T-cell (primary cell): ENCODE data around the gene MSH5. TPM values are rescaled to one million over a fixed set of nuclear protein-coding genes. Genes with fewer than 3 reads are reported as not detected.

Experiments
- ATAC-seq, 4 experiments: fragments of 200-7000 bp in 3 of 4; fragments of 150-1000 bp in 1 of 4; cut with Tn5 transposase; replicated peaks in 1 of 4; 1 replicate in 3 of 4; 2 replicates in 1 of 4; pipeline ENCODE4 v1.10.0; 2021; ENCODE audit warnings: moderate library complexity in 3 of 4, mild to moderate bottlenecking in 2 of 4, moderate number of reproducible peaks in 1 of 4
- CTCF ChIA-PET, 2 donors: fragments of 300-600 bp; sonication (Branson Sonifier 250); formaldehyde crosslinking; loops; one replicate each; lab custom pipeline; 2022; ENCODE audit warnings: antibody characterized with exemption in 2 of 2; lab: Charles Lee
- POLR2A ChIA-PET, 2 donors: fragments of 300-600 bp; sonication (Branson Sonifier 250); formaldehyde crosslinking; loops; one replicate each; lab custom pipeline; 2022; ENCODE audit warnings: antibody characterized with exemption in 2 of 2; lab: Charles Lee
- DNase-seq, 35 experiments: peaks; one replicate each; pipeline versions ENCODE4 v3.0.0 to v3.0.0-alpha.2; 2013 to 2023
- H3K27ac ChIP-seq: one replicate; pipeline ENCODE4 v1.5.1; 2013; ENCODE audit warnings: low read length
- H3K27me3 ChIP-seq, 2 experiments: replicated peaks in 1 of 2; 1 replicate in 1 of 2; 2 replicates in 1 of 2; pipeline versions ENCODE4 v1.6.1 to v1.7.0; 2013; ENCODE audit warnings: low read length in 1 of 2, mixed read lengths in 1 of 2; ENCODE audit not compliant: control insufficient read depth in 2 of 2, insufficient read depth in 2 of 2; ENCODE audit errors: extremely low read depth in 1 of 2
- H3K36me3 ChIP-seq, 2 donors: 1 replicate in 1 of 2; 2 replicates in 1 of 2; pipeline versions ENCODE4 v1.6.1 to v1.7.0; 2013; ENCODE audit warnings: low read length in 1 of 2; ENCODE audit not compliant: control insufficient read depth in 2 of 2, insufficient read depth in 1 of 2; ENCODE audit errors: extremely low read depth in 1 of 2
- H3K4me1 ChIP-seq, 2 experiments: 1 replicate in 1 of 2; 2 replicates in 1 of 2; pipeline versions ENCODE4 v1.6.1 to v1.7.0; 2013; ENCODE audit warnings: low read length in 2 of 2, mixed read lengths in 1 of 2; ENCODE audit not compliant: insufficient read depth in 2 of 2, control insufficient read depth in 1 of 2; ENCODE audit errors: extremely low read depth in 1 of 2
- H3K4me3 ChIP-seq, 2 donors: 1 replicate in 1 of 2; 2 replicates in 1 of 2; pipeline versions ENCODE4 v1.5.1 to v1.7.0; 2013; ENCODE audit warnings: mild to moderate bottlenecking in 2 of 2, low read length in 1 of 2, moderate library complexity in 1 of 2; ENCODE audit not compliant: control insufficient read depth in 1 of 2; ENCODE audit errors: extremely low read depth in 1 of 2
- H3K9me3 ChIP-seq: 2 replicates; pipeline ENCODE4 v1.7.0; 2013
- H3K27ac Mint-ChIP-seq, 2 donors: one replicate each; pipeline ENCODE4 v1.8.0; 2020 to 2021; ENCODE audit warnings: mild to moderate bottlenecking in 2 of 2, mixed read lengths in 2 of 2
- H3K27me3 Mint-ChIP-seq, 2 donors: one replicate each; pipeline ENCODE4 v1.8.0; 2021 to 2022; ENCODE audit warnings: mixed read lengths in 2 of 2
- H3K36me3 Mint-ChIP-seq: one replicate; pipeline ENCODE4 v1.8.0; 2021; ENCODE audit warnings: mixed read lengths
- H3K4me1 Mint-ChIP-seq, 3 donors: one replicate each; pipeline ENCODE4 v1.8.0; 2020 to 2022; ENCODE audit warnings: mixed read lengths in 3 of 3, mild to moderate bottlenecking in 1 of 3
- H3K4me3 Mint-ChIP-seq, 3 donors: one replicate each; pipeline ENCODE4 v1.8.0; 2020 to 2022; ENCODE audit warnings: mild to moderate bottlenecking in 3 of 3, mixed read lengths in 3 of 3, moderate library complexity in 3 of 3
- H3K9me3 Mint-ChIP-seq, 3 donors: one replicate each; pipeline ENCODE4 v1.8.0; 2020 to 2022; ENCODE audit warnings: mixed read lengths in 3 of 3
- WGBS: methylation state at CpG from one replicate; pipeline ENCODE4 v1.1.5; 2013; ENCODE audit warnings: missing lambda C conversion rate; ENCODE audit not compliant: insufficient coverage; 5-methylcytosine and 5-hydroxymethylcytosine counted together
- total RNA-seq, 35 experiments: library from RNA in 6 of 35; stranded (reverse) in 6 of 35; fragments of 120-200 nt in 1 of 35; gene quantifications; one replicate each; pipeline versions ENCODE4 v1.2.1 to v1.2.4 and lab custom pipeline; 2013 to 2026

Gene MSH5
- total RNA-seq, 5 donors from 2014 or later (not counting 1 experiment from before 2014, with no cell fraction given), result 13.7 to 22.4 (median 14.4) TPM

DNA sequence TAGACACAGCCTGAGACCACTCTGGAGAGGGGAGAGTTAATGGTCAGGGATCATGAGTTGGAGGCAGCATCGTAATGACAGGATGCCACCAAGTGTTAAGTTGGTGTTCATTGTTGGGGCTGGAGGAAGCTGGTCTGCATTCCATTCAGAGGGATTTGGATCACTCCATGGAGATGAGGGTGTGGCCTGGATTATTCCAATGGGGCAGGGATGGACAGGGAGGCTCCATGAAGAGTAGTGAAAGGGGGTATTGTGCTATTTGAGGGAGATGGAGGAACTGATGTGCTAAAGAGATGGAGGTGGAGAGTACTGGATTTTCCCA, 23.8 kb downstream of the MSH5 start:
- WGBS, result 100% methylated on average over 1 of the region's 1 CpG
- H3K4me3 Mint-ChIP-seq, result no peak overlapping the region
- POLR2A ChIA-PET, result no interaction called here
- ATAC-seq (no peak), DNase-seq (no peak)
- Histone ChIP-seq H3K9me3 (no peaks in the 10 kb centered on the region), H3K27ac (no peak overlapping the region), H3K36me3 (no peaks in the 10 kb centered on the region), H3K4me1 (no peaks in the 10 kb centered on the region), H3K4me3 (no peak overlapping the region), H3K27me3 (no peaks in the 10 kb centered on the region)
- no peaks in the 10 kb centered on the region for H3K27me3 Mint-ChIP-seq
- peaks cover 32% of the 10 kb centered on the region for H3K36me3 Mint-ChIP-seq
- CTCF ChIA-PET, result no interaction called here
- H3K27ac Mint-ChIP-seq, result no peak overlapping the region
- peaks cover 0 to 9% (median 0%) of the 10 kb centered on the region in 3 donors for H3K4me1 Mint-ChIP-seq
- H3K9me3 Mint-ChIP-seq, result no peaks in the 10 kb centered on the region

DNA sequence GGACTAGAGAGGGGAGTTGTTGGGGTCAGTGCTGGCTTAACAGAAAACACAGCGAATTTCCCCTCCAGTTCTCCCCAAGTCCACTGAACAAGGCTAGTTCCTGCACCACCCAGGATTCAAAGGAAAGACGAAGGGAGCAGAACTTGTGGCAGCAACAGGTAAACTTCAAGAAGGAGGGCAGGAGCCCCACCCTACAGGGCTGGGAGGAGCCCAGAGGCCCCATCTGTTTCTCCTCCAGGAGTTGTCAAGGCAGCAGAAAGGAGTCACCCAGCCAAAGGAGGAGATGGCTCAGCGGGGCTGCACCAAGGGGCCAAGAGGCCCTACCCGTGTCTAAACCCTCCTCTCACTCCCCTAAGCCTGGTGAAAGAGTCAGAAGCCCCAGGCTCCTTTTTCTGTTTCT, 24.4 kb downstream of the MSH5 start:
- H3K9me3 Mint-ChIP-seq, result no peaks in the 10 kb centered on the region
- Histone ChIP-seq H3K4me1 (no peaks in the 10 kb centered on the region), H3K9me3 (no peaks in the 10 kb centered on the region), H3K4me3 (no peak overlapping the region), H3K27ac (no peak overlapping the region), H3K27me3 (no peaks in the 10 kb centered on the region), H3K36me3 (no peaks in the 10 kb centered on the region)
- ChIA-PET CTCF (no interaction called here), POLR2A (no interaction called here)
- ATAC-seq (no peak), DNase-seq (no peak)
- peaks cover 28% of the 10 kb centered on the region for H3K36me3 Mint-ChIP-seq
- H3K27me3 Mint-ChIP-seq, result no peaks in the 10 kb centered on the region
- H3K4me1 Mint-ChIP-seq, result peaks cover 0 to 11% (median 0%) of the 10 kb centered on the region in 3 donors
- H3K4me3 Mint-ChIP-seq, result no peak overlapping the region
- no peak overlapping the region for H3K27ac Mint-ChIP-seq
- WGBS, result no CpG with 5 or more reads among the region's 4 CpGs

DNA sequence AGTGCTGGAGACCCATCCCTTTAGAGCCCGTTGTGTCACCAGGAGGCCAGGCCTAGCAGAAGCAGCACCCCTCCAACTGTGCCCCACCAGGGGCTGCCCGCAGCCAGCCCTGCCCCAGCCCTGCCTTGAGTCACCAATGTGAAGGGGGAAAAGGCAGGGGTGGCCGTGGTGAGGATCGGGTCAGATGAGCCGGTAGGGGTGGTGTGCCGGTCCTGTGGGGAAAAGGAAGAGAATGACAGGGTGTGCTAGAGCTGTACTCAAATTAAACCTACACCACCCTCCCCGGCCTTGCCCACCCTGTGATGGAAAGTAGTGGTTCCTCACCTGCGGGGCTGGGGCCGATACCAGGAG, 25.7 kb downstream of the MSH5 start:
- Mint-ChIP-seq H3K36me3 (peaks cover 20% of the 10 kb centered on the region), H3K4me3 (no peak overlapping the region), H3K4me1 (peaks cover 7 to 17% (median 7%) of the 10 kb centered on the region in 3 donors), H3K9me3 (no peaks in the 10 kb centered on the region), H3K27ac (no peak overlapping the region), H3K27me3 (no peaks in the 10 kb centered on the region)
- ChIA-PET CTCF (interaction anchor here in 1 of 2 donors (0.6 kb wide), 1 partner anchor 8 kb away, joined by 7 read pairs; no protein-coding TSS in a partner anchor), POLR2A (no interaction called here)
- H3K9me3 ChIP-seq, result no peaks in the 10 kb centered on the region
- H3K4me3 ChIP-seq, result no peak overlapping the region
- 73% methylated on average over 3 of the region's 9 CpGs for WGBS
- no peak overlapping the region for H3K27ac ChIP-seq
- DNase-seq, result no peak
- H3K36me3 ChIP-seq, result no peaks in the 10 kb centered on the region
- peaks cover 0 to 8% of the 10 kb centered on the region in 2 experiments for H3K4me1 ChIP-seq
- H3K27me3 ChIP-seq, result no peaks in the 10 kb centered on the region
- no peak for ATAC-seq

DNA sequence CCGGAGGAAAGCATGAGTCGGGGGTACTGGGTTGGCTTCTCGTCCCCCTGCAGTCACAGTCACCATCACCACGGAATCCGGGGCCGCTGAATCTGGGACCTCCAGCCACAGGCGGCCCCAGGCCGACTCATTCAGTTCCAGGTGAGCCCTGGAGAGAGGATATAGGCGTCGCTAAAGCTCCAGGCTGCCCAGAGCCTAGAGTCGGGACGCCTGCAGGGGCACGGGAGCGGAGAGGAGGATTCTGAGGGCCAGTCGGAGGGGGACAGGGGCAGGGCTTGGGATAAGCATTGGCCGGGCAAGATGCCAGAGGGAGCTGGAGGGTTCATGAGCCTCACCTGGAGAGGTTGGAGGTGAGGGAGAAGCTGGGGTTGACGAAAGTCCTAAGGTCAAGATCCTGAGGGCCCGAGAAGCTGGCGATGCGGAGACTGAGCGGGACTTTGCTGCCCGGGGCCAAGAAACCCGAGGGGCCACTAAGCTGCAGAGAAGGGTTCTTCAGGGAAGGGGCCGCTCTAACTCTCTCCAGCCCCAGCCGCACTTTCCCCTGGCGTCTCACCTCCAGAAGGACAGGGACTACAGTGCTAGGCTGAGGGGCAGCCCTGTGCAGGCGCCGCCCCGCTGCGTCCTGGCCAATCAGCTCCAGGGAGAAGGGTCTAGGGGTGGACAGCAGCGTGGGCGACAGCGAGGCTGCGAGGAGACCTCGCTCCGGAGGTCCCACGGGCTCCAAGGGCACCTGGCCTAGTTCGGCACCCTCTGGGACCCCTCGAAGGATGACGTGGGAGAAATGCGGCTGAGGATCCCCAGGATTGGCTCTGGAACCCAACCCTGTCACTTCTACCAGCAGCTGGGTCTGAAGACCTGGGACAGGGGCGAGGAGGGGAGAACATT, 26.3 kb downstream of the MSH5 start:
- ChIA-PET POLR2A (interaction anchor here in 1 of 2 donors (0.5 kb wide), 1 partner anchor 82 kb away, joined by 9 read pairs; no protein-coding TSS in a partner anchor), CTCF (interaction anchor here in 1 of 2 donors (0.6 kb wide), 1 partner anchor 213 kb away, joined by 12 read pairs; no protein-coding TSS in a partner anchor)
- Histone ChIP-seq H3K4me3 (no peak overlapping the region), H3K4me1 (peaks cover 0 to 13% of the 10 kb centered on the region in 2 experiments), H3K27me3 (no peaks in the 10 kb centered on the region), H3K9me3 (no peaks in the 10 kb centered on the region), H3K27ac (no peak overlapping the region), H3K36me3 (no peaks in the 10 kb centered on the region)
- Mint-ChIP-seq H3K27me3 (no peaks in the 10 kb centered on the region), H3K36me3 (peaks cover 15% of the 10 kb centered on the region), H3K4me3 (no peak overlapping the region), H3K27ac (no peak overlapping the region), H3K9me3 (no peaks in the 10 kb centered on the region), H3K4me1 (peaks cover 9 to 17% (median 9%) of the 10 kb centered on the region in 3 donors)
- no peak for ATAC-seq
- DNase-seq, result no peak
- 84% methylated on average over 33 of the region's 42 CpGs for WGBS

DNA sequence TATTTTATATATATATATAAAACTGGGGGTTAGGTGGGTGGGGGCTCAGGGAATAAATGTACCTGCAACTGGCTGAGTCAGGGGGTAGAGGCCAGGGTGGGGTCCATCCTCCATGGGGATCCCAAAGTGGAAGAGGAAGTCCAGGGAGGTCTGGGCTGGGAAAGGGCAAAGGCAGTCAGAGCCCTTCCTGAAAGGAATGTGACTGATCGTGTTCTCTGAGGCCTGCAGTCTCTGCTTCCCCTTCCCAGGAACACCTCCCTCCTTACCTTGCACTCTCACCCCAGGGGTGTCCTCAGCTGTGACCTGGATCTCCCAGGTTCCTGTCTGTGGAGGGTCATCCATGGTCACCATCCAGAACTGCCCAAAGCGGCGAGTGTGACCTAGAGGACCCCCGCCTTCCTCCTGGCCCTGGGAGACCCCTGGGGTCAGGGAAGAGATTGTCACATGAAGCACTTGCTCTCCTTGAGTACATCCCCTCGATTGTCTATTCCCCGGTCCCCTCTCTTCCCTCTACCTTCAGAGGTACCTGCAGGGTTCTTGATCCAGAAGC, 27.4 kb downstream of the MSH5 start:
- ATAC-seq, result no peak
- Mint-ChIP-seq H3K27ac (no peak overlapping the region), H3K27me3 (no peaks in the 10 kb centered on the region), H3K9me3 (no peaks in the 10 kb centered on the region), H3K36me3 (peaks cover 8% of the 10 kb centered on the region), H3K4me1 (peaks cover 17 to 22% (median 17%) of the 10 kb centered on the region in 3 donors), H3K4me3 (no peak overlapping the region)
- H3K27me3 ChIP-seq, result no peaks in the 10 kb centered on the region
- CTCF ChIA-PET, result no interaction called here
- H3K36me3 ChIP-seq, result no peaks in the 10 kb centered on the region
- 100% methylated on average over 2 of the region's 6 CpGs for WGBS
- DNase-seq, result no peak
- H3K4me3 ChIP-seq, result no peak overlapping the region
- no peaks in the 10 kb centered on the region for H3K9me3 ChIP-seq
- H3K27ac ChIP-seq, result no peak overlapping the region
- H3K4me1 ChIP-seq, result peaks cover 3 to 23% of the 10 kb centered on the region in 2 experiments
- POLR2A ChIA-PET, result no interaction called here

DNA sequence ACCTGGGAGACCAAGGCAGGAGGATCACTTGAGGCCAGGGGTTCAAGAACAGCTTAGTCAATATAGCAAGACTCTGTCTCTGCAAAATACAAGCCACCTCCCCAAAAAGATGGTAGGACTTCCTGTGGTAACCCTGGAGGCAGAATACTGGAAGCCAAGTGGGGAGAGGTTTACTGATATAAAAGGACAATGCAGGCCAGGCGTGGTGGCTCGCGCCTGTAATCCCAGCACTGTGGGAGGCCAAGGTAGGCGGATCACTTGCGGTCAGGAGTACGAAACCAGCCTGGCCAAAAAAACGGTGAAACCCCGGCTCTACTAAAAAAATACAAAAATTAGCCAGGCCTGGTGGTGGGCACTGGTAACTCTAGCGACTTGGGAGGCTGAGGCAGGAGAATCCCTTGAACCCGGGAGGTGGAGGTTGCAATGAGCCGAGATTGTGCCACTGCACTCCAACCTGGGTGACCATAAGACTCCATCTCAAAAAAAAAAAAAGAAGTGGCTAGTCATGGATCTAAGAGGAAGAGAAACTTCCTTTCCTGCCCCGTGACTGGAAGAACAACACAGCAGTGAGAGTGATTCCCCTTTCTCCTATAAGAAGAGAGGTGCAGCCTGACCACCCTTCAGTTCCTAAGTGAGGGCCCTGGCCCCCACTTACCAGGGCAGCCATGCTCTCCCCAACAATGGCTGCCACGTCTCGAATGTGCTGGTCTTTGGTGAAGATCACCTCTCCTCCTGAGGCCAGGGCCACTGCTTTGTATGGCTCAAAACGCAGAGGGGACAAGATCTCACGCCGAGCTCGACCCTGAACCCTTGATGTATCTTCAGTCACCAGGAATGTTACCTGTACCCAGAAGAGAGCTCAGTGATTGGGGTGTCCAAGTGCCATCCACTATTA, 28.8 kb downstream of the MSH5 start:
- Mint-ChIP-seq H3K27me3 (no peaks in the 10 kb centered on the region), H3K9me3 (no peaks in the 10 kb centered on the region), H3K4me3 (no peak overlapping the region), H3K27ac (peak overlapping the region in 1 of 2 donors; percentile 24), H3K36me3 (peaks cover 2% of the 10 kb centered on the region), H3K4me1 (peaks cover 24 to 30% (median 29%) of the 10 kb centered on the region in 3 donors)
- no peak overlapping the region for H3K27ac ChIP-seq
- WGBS, result 90% methylated on average over 7 of the region's 18 CpGs
- DNase-seq, result no peak
- ChIA-PET CTCF (interaction anchor here in 1 of 2 donors (1.4 to 1.5 kb wide), 2 partner anchors 33 to 41 kb away, joined by 5 read pairs; partner anchors contain the start of gene CLIC1), POLR2A (no interaction called here)
- no peak overlapping the region for H3K4me3 ChIP-seq
- ATAC-seq, result no peak
- no peaks in the 10 kb centered on the region for H3K9me3 ChIP-seq
- H3K36me3 ChIP-seq, result no peaks in the 10 kb centered on the region
- H3K4me1 ChIP-seq, result peaks cover 10 to 37% of the 10 kb centered on the region in 2 experiments
- no peaks in the 10 kb centered on the region for H3K27me3 ChIP-seq
